ENCODE measurements around the gene TMEM120B.

GRCh38 chr12:121815263-121815662 is 102.7 kb downstream of the TMEM120B start:
- TF ChIP-seq CTCF (IDR thresholded peaks at IDR 0.05; ENCODE audit: low read length) (no peak), EZH2phosphoT487 (IDR thresholded peaks at IDR 0.05; ENCODE audit: low read length) (no peak)
